Nephron (organoid): Measurements from ENCODE around the gene IRF2.

Experiments used
- H3K27ac Mint-ChIP-seq, 3 experiments: 2 replicates each; pipeline ENCODE4 v1.8.0; 2020; ENCODE audit warnings: mixed read lengths in 3 of 3, mild to moderate bottlenecking in 2 of 3, moderate library complexity in 1 of 3
- H3K27me3 Mint-ChIP-seq: 2 replicates; pipeline ENCODE4 v1.8.0; 2021; ENCODE audit warnings: low read depth, mild to moderate bottlenecking, moderate library complexity, mixed read lengths
- H3K36me3 Mint-ChIP-seq: 2 replicates; pipeline ENCODE4 v1.8.0; 2020; ENCODE audit warnings: low read depth, mixed read lengths
- H3K4me1 Mint-ChIP-seq: 2 replicates; pipeline ENCODE4 v1.8.0; 2020; ENCODE audit warnings: mixed read lengths
- H3K4me3 Mint-ChIP-seq, 3 experiments: 2 replicates each; pipeline ENCODE4 v1.8.0; 2020; ENCODE audit warnings: mild to moderate bottlenecking in 3 of 3, mixed read lengths in 3 of 3, moderate library complexity in 2 of 3
- H3K9me3 Mint-ChIP-seq: 2 replicates; pipeline ENCODE4 v1.8.0; 2020; ENCODE audit warnings: mixed read lengths
- TF ChIP-seq, protein P1 (sequence below), 3 experiments: fragments of 200-600 bp; sonication (generic); IDR thresholded peaks; one replicate each; pipeline ENCODE4 v1.5.0; 2021; ENCODE audit warnings: antibody characterized with exemption in 3 of 3; ENCODE audit not compliant: unreplicated experiment in 3 of 3

Gene IRF2

DNA sequence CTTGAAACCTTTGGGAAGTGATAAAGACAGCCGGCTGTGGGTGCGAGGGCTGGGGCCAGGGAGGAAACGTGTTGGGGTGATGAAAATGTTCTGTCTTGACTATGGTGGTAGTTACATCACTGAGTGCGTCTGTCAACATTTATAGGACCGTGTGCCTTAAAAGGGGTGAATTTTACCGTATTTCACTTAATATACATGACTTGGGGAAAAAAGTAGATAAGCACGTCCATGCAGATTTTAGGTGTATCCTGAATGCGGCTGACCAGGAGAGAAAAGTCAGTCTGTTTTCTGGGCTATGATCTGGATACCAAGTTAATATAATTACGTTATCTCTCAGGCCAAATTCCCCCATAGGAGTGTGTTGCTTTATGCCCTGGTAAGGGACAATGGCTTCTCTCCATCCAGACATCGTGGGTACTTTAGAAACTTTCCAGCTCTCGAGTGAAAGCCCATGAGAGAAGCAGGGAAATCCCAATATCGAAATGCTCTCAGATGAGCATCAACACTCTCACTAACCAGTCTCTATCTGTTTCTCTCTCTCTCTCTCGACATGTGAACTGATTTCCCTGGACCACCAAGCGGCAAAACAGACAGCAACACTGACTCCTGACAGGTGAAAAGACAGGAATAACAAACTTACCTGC is 71.5 kb downstream of the IRF2 start:
- H3K4me1 Mint-ChIP-seq = peaks cover 41% of the 10 kb centered on the region
- peak overlapping the region; percentile 8 to 73 (median 8) for H3K27ac Mint-ChIP-seq
- H3K27me3 Mint-ChIP-seq = no peaks in the 10 kb centered on the region
- no peak overlapping the region for H3K4me3 Mint-ChIP-seq
- H3K36me3 Mint-ChIP-seq = peaks cover 54% of the 10 kb centered on the region
- H3K9me3 Mint-ChIP-seq = no peaks in the 10 kb centered on the region
- TF ChIP-seq, protein P1, sequence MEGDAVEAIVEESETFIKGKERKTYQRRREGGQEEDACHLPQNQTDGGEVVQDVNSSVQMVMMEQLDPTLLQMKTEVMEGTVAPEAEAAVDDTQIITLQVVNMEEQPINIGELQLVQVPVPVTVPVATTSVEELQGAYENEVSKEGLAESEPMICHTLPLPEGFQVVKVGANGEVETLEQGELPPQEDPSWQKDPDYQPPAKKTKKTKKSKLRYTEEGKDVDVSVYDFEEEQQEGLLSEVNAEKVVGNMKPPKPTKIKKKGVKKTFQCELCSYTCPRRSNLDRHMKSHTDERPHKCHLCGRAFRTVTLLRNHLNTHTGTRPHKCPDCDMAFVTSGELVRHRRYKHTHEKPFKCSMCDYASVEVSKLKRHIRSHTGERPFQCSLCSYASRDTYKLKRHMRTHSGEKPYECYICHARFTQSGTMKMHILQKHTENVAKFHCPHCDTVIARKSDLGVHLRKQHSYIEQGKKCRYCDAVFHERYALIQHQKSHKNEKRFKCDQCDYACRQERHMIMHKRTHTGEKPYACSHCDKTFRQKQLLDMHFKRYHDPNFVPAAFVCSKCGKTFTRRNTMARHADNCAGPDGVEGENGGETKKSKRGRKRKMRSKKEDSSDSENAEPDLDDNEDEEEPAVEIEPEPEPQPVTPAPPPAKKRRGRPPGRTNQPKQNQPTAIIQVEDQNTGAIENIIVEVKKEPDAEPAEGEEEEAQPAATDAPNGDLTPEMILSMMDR (IDR thresholded peaks at IDR 0.05; ENCODE audit: unreplicated experiment in 3 of 3) = no peak

DNA sequence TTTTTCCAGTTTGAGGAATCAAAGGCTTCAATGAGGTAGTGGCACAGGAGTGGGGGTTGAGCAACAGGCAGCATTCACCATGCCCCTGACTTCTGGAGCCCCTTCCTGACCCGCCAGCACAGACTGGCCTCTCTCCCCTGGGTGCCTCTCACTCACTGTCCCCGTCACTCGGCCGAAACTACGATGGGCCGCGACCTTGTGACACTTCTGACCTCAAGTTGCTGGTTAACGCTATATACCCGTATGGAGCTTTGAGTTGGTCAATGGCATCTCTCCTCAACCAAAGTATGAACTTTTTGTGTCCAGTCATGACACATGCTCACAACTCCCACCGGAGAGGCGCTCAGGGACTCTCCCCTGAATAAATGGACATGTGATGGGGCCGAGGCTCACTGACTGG is 72.1 kb downstream of the IRF2 start:
- H3K4me1 Mint-ChIP-seq = peaks cover 39% of the 10 kb centered on the region
- no peaks in the 10 kb centered on the region for H3K27me3 Mint-ChIP-seq
- peaks cover 54% of the 10 kb centered on the region for H3K36me3 Mint-ChIP-seq

DNA sequence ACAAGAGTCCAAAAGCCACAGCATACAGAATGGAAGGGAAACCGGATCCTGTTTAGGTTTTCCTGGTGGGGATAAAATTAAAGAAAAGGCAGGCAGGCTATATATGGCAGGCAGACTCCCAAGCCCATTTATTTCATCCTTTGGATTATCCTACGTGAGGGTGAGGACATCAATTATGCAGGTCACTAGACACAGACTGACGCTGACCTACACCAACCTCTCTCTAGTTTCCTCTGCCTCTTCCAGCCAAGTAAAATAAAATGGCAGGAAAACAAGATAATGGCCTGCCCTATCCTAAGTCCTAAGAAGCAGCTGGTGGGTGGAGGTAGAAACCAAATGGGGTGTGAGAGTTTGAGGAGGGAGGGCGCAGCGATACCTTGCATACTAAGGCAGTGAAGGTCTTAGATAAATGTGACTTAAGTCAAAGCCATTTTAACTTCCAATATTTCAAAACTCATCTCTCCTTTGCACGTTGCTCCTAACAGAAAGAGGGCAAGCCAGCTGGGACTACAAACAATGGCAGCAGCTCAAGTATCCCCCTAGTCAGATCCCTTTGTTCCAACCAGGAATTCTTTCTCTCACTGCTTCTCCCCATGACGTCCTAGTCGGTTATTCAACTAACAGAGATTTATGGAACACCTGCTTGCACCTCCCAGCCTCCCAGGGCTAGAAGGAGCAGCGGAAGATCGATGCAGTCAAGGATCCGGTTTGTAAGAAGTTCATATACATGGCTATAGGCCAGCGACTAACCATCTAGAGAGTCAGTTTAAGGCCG is 72.8 kb downstream of the IRF2 start:
- Mint-ChIP-seq H3K9me3 (no peaks in the 10 kb centered on the region), H3K4me1 (peaks cover 33% of the 10 kb centered on the region), H3K36me3 (peaks cover 54% of the 10 kb centered on the region), H3K4me3 (peak overlapping the region in 1 of 3 experiments; percentile 1), H3K27me3 (no peaks in the 10 kb centered on the region), H3K27ac (peak overlapping the region; percentile 73 to 87 (median 86))
- TF ChIP-seq, protein P1 (IDR thresholded peaks at IDR 0.05; ENCODE audit: unreplicated experiment in 3 of 3) = no peak

More for the DNA sequence above, 72.1 kb downstream of the IRF2 start:
- no peaks in the 10 kb centered on the region for H3K9me3 Mint-ChIP-seq
- H3K4me3 Mint-ChIP-seq = no peak overlapping the region
- TF ChIP-seq, protein P1 (IDR thresholded peaks at IDR 0.05; ENCODE audit: unreplicated experiment in 3 of 3) = no peak
- H3K27ac Mint-ChIP-seq = peak overlapping the region; percentile 73 to 87 (median 86)

DNA sequence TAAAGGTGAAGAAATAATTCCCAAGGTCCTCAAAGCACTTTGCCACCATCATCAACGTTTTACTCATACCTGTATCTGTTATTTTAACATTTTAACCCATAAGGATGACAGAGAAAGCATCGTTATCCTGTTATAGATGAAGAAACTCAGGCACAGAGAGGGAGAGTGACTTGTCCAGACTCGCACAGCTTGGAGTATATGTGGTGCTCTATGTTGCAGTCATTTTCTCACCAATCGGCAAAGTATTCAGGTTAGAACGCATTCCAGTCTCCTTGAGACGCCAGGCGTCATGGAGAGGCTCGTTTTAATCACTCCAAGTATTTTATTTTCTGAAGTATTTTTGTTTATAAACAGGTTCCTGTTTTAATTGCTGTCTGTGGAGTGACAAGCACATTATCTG is 73.5 kb downstream of the IRF2 start:
- H3K4me3 Mint-ChIP-seq = no peak overlapping the region

DNA sequence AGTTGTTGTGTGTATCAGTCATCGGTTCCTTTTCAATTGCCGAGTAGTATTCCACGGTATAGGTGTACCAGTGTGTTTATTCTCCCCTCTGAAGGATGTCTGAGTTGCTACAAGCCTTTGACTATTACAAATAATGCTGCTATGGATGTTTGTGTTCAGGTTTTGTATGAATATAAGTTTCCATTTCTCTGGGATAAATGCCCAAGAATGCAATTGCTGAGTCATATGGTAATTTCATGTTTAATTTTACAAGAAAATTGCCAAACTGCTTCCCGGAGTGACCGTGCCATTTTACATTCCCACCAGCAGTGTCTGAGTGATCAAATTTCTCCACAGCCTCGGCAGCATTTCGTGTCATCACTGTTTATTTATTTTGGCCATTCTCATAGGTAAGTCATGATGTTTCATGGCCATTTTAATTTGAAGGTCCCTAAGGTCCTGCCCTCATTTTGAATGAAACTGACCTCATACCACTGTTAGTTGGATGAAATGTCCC is 73.9 kb downstream of the IRF2 start:
- no peak overlapping the region for H3K4me3 Mint-ChIP-seq
- no peaks in the 10 kb centered on the region for H3K9me3 Mint-ChIP-seq
- H3K4me1 Mint-ChIP-seq = peaks cover 31% of the 10 kb centered on the region
- H3K36me3 Mint-ChIP-seq = peaks cover 60% of the 10 kb centered on the region
- peak overlapping the region in 2 of 3 experiments; percentile 73 to 87 for H3K27ac Mint-ChIP-seq
- TF ChIP-seq, protein P1 (IDR thresholded peaks at IDR 0.05; ENCODE audit: unreplicated experiment in 3 of 3) = no peak
- no peaks in the 10 kb centered on the region for H3K27me3 Mint-ChIP-seq

More for the DNA sequence above, 73.5 kb downstream of the IRF2 start:
- TF ChIP-seq, protein P1 (IDR thresholded peaks at IDR 0.05; ENCODE audit: unreplicated experiment in 3 of 3) = no peak
- Mint-ChIP-seq H3K4me1 (peaks cover 33% of the 10 kb centered on the region), H3K9me3 (no peaks in the 10 kb centered on the region), H3K27me3 (no peaks in the 10 kb centered on the region), H3K36me3 (peaks cover 58% of the 10 kb centered on the region), H3K27ac (peak overlapping the region; percentile 73 to 87 (median 86))
